Glutamatergic neuron (in vitro differentiated cells): ENCODE results near the gene VIPR1. TPM values are rescaled to one million over a fixed set of nuclear protein-coding genes. Genes with fewer than 3 reads are reported as not detected.

Experiments used
- DNase-seq: peaks from one replicate; pipeline ENCODE4 v3.0.0; 2022
- H3K27ac Mint-ChIP-seq: one replicate; pipeline ENCODE4 v1.8.0; 2020; ENCODE audit warnings: mild to moderate bottlenecking, mixed read lengths, inconsistent platforms; ENCODE audit not compliant: unreplicated experiment
- H3K27me3 Mint-ChIP-seq: one replicate; pipeline ENCODE4 v1.8.0; 2020; ENCODE audit warnings: mild to moderate bottlenecking, moderate library complexity, mixed read lengths, inconsistent platforms; ENCODE audit not compliant: unreplicated experiment
- H3K36me3 Mint-ChIP-seq: one replicate; pipeline ENCODE4 v1.8.0; 2020; ENCODE audit warnings: mild to moderate bottlenecking, mixed read lengths, inconsistent platforms; ENCODE audit not compliant: unreplicated experiment
- H3K4me1 Mint-ChIP-seq: one replicate; pipeline ENCODE4 v1.8.0; 2020; ENCODE audit warnings: mild to moderate bottlenecking, low read depth, mixed read lengths, inconsistent platforms; ENCODE audit not compliant: unreplicated experiment
- H3K4me3 Mint-ChIP-seq: one replicate; pipeline ENCODE4 v1.8.0; 2020; ENCODE audit warnings: mild to moderate bottlenecking, mixed read lengths, inconsistent platforms; ENCODE audit not compliant: unreplicated experiment
- H3K9me3 Mint-ChIP-seq: one replicate; pipeline ENCODE4 v1.8.0; 2020; ENCODE audit warnings: mild to moderate bottlenecking, moderate library complexity, mixed read lengths, inconsistent platforms; ENCODE audit not compliant: unreplicated experiment
- total RNA-seq: library from RNA; stranded (reverse); fragmentation: NEBNext Ultra II Directional; extraction: Animal tissue kit (Norgen Biotek cat#: 25700); gene quantifications from one replicate; pipeline ENCODE4 v1.2.1, GENCODE V29; 2021; ENCODE audit not compliant: unreplicated experiment
- TF ChIP-seq, protein P1 (sequence below): fragments of 200-600 bp; sonication (generic); IDR thresholded peaks from one replicate; pipeline ENCODE4 v1.5.0; 2021; ENCODE audit not compliant: partially characterized antibody, unreplicated experiment

VIPR1 gene
- total RNA-seq, 1 donor from 2014 or later: not detected

DNA sequence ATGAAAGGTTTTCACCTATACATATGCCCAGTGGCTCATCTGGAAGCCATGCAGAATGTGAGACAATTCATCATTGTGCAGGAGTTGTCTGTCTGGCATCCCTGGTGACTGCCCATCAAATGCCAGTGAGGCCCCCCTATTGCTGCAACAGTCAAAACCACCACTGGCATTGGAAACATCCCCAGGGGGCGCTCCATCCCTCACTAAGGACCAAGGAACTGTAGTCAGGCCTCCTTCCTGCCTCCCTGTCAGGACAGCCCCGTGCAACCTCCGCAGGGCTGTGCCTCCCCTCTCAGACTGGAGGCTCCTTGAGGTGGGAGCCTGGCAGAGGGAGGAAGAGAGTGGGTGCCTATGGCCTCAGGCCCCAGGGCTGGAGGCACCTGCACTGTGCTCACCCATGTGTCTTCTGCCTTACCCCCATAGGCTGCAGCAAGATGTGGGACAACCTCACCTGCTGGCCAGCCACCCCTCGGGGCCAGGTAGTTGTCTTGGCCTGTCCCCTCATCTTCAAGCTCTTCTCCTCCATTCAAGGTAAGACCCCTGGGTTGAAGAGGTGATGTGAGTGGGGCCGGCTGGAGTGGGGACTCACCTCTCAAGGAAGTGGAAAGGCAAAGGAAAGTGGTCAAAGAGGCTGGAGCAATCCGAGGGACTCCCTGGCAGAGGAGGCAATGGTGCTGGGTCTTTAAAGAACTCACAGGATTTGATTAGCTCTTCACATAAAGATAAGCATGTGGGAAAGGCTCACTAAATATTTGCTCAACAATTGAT is 16.5 kb downstream of the VIPR1 start:
- TF ChIP-seq, protein P1, sequence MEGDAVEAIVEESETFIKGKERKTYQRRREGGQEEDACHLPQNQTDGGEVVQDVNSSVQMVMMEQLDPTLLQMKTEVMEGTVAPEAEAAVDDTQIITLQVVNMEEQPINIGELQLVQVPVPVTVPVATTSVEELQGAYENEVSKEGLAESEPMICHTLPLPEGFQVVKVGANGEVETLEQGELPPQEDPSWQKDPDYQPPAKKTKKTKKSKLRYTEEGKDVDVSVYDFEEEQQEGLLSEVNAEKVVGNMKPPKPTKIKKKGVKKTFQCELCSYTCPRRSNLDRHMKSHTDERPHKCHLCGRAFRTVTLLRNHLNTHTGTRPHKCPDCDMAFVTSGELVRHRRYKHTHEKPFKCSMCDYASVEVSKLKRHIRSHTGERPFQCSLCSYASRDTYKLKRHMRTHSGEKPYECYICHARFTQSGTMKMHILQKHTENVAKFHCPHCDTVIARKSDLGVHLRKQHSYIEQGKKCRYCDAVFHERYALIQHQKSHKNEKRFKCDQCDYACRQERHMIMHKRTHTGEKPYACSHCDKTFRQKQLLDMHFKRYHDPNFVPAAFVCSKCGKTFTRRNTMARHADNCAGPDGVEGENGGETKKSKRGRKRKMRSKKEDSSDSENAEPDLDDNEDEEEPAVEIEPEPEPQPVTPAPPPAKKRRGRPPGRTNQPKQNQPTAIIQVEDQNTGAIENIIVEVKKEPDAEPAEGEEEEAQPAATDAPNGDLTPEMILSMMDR: no peak
- Mint-ChIP-seq H3K9me3 (no peaks in the 10 kb centered on the region), H3K36me3 (no peaks in the 10 kb centered on the region), H3K4me1 (no peaks in the 10 kb centered on the region), H3K27ac (no peak overlapping the region), H3K4me3 (no peak overlapping the region), H3K27me3 (peaks cover 1% of the 10 kb centered on the region)
- no peak for DNase-seq

- Mint-ChIP-seq H3K27ac (no peak overlapping the region), H3K27me3 (peaks cover 1% of the 10 kb centered on the region)
Measured at GRCh38 chr3:42519568-42519962, 17.1 kb downstream of the VIPR1 start.

DNA sequence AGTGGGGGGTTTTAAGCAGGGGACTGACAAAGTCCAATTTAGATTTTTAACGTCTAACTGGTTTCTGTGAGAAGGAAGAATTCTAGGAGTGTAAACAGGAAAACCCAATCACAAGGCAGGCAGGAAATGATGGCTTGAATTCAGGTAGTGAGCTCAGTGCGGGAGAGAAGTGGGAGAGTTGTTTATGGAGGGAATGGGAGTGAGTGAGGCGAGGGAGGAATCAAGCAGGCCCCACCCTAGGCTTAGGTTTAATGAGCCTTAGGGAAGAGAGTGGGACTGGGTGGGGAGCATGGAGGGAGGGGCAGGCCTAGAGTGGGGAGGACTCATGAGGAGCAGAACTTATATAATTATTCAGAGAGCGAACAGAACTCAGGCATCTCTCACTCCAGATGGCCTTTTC is 17.9 kb downstream of the VIPR1 start:
- peaks cover 1% of the 10 kb centered on the region for H3K27me3 Mint-ChIP-seq
- no peaks in the 10 kb centered on the region for H3K36me3 Mint-ChIP-seq
- DNase-seq: no peak
- H3K9me3 Mint-ChIP-seq: no peaks in the 10 kb centered on the region
- TF ChIP-seq, protein P1: no peak
- H3K4me1 Mint-ChIP-seq: no peaks in the 10 kb centered on the region
- no peak overlapping the region for H3K4me3 Mint-ChIP-seq
- H3K27ac Mint-ChIP-seq: no peak overlapping the region

More at GRCh38 chr3:42519568-42519962, 17.1 kb downstream of the VIPR1 start:
- H3K36me3 Mint-ChIP-seq: no peaks in the 10 kb centered on the region
- no peaks in the 10 kb centered on the region for H3K4me1 Mint-ChIP-seq
- TF ChIP-seq, protein P1: no peak
- no peak overlapping the region for H3K4me3 Mint-ChIP-seq
- no peak for DNase-seq
- no peaks in the 10 kb centered on the region for H3K9me3 Mint-ChIP-seq

- Mint-ChIP-seq H3K27ac (no peak overlapping the region), H3K4me1 (no peaks in the 10 kb centered on the region), H3K9me3 (no peaks in the 10 kb centered on the region), H3K27me3 (peaks cover 1% of the 10 kb centered on the region), H3K36me3 (no peaks in the 10 kb centered on the region), H3K4me3 (no peak overlapping the region)
- TF ChIP-seq, protein P1: no peak
- no peak for DNase-seq
Measured at GRCh38 chr3:42520906-42521305, 18.5 kb downstream of the VIPR1 start.

- Mint-ChIP-seq H3K27me3 (peaks cover 1% of the 10 kb centered on the region), H3K4me1 (no peaks in the 10 kb centered on the region), H3K4me3 (no peak overlapping the region), H3K27ac (no peak overlapping the region), H3K9me3 (no peaks in the 10 kb centered on the region), H3K36me3 (no peaks in the 10 kb centered on the region)
- TF ChIP-seq, protein P1: no peak
- no peak for DNase-seq
Measured at GRCh38 chr3:42524751-42525150, 22.3 kb downstream of the VIPR1 start.
